Fibroblast of mammary gland (primary cell): ENCODE data around the gene VENTX.

Experiments
- DNase-seq: peaks from one replicate; pipeline ENCODE4 v3.0.0-alpha.2; 2010; ENCODE audit warnings: low read depth
- H3K4me3 ChIP-seq: 2 replicates; pipeline ENCODE4 v1.5.1; 2011; ENCODE audit warnings: low read depth, mild to moderate bottlenecking, low read length, moderate library complexity; ENCODE audit not compliant: control insufficient read depth
- TF ChIP-seq, protein P1 (sequence below): conservative IDR thresholded peaks from 2 replicates; pipeline ENCODE4 v1.5.1; 2011; ENCODE audit warnings: low read depth, low read length, inconsistent platforms; ENCODE audit not compliant: control insufficient read depth, insufficient read depth

Gene VENTX, protein sequence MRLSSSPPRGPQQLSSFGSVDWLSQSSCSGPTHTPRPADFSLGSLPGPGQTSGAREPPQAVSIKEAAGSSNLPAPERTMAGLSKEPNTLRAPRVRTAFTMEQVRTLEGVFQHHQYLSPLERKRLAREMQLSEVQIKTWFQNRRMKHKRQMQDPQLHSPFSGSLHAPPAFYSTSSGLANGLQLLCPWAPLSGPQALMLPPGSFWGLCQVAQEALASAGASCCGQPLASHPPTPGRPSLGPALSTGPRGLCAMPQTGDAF

DNA sequence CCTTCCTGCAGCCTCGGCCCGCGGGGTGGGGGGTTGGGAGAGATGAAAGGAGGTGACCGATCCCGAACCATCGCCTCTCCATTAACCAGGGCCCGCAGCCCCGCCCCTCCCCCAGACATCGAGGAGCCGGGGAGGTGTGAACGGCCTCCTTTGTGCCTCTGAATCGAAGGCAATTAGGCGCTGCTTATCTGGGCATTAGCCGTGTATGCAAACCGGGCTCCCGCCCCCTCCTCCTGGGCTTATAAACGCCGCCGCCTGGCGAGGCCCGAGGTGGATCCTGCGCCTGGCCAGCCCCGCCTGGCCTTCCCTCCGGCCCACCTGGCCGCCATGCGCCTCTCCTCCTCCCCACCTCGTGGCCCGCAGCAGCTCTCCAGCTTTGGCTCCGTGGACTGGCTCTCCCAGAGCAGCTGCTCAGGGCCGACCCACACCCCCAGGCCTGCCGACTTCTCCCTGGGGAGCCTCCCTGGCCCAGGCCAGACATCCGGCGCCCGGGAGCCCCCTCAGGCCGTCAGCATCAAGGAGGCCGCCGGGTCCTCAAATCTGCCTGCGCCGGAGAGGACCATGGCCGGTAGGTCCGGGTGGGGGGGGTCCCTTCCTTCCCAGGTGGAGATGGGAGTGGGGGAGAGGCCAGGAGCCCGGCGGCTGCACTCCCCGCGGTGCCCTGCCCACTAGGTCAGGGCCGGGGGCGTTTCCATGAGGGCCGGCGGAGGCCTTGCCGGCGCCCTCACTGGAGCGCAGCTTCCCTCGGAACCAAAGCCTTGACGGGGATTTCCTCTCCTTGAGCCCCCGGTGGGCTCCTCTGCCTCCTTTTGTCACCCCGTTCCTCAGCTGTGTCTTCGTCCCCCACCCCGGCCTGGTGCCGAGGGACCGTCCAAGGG is at the start of gene VENTX:
TSS of gene VENTX (plus strand) at position 268 of the 878 bp plus-strand sequence. CDS start at position 328, 60 bp downstream.
- no peak for DNase-seq
- TF ChIP-seq, protein P1, sequence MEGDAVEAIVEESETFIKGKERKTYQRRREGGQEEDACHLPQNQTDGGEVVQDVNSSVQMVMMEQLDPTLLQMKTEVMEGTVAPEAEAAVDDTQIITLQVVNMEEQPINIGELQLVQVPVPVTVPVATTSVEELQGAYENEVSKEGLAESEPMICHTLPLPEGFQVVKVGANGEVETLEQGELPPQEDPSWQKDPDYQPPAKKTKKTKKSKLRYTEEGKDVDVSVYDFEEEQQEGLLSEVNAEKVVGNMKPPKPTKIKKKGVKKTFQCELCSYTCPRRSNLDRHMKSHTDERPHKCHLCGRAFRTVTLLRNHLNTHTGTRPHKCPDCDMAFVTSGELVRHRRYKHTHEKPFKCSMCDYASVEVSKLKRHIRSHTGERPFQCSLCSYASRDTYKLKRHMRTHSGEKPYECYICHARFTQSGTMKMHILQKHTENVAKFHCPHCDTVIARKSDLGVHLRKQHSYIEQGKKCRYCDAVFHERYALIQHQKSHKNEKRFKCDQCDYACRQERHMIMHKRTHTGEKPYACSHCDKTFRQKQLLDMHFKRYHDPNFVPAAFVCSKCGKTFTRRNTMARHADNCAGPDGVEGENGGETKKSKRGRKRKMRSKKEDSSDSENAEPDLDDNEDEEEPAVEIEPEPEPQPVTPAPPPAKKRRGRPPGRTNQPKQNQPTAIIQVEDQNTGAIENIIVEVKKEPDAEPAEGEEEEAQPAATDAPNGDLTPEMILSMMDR: no peak
- H3K4me3 ChIP-seq: no peak within 1 kb of the TSS

DNA sequence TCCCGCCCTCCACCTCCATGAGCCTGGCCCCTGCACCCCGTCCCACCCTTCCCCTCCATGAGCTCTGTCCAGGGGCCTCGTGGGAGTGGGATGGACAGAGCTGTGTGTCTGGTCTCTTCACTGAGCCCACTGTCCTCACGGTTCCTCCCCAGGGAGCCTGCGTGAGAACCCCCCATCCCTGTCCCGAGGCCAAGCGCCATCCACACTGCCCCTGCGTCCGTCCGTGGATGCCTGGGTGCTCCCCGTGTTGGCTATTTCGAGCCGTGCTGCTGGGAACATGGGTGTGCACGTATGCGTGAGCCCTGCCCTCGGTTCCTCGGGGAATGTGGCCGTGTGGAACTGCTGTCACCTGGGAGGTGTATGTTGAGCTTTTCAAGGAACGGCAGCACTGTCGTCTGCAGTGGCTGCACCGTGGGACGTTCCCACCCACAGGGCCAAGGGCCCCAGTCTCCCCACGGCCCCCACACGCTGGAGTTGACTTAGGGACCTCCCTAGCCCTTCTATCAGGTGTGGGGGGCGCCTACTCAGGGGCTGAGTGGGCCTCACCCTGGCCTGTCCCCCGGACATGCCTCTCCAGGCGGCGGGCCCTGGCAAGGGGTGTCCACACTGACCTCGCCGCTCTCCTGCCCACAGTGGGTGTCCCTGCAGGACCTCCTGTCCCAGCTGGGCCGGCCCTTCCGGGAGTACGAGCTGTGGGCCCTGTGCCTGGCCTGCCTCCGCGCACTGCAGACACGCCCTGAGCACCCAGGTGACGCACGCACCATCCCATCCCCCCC is 49.6 kb upstream of the VENTX start:
- TF ChIP-seq, protein P1: no peak
- DNase-seq: no peak
- H3K4me3 ChIP-seq: no peak overlapping the region

DNA sequence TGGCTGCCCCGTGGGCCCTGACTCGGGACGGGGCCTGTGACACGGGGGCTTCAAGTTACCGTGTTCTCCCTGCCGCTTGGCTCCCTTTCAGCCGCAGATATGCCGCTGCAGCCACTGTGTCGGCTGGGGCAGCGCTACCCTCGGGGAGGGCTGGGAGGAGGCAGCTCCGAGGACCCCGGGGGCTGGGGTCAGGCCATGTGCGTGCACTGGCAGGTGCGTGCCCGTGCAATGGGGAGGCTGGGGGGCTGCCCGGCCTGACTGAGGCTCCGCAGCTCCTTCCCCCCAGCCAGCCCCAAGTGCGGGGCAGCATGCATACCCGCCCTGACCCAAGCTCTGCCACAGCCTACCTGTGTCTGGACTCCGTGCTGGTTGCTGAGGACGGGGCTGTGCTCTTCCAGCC is 48.4 kb upstream of the VENTX start:
- DNase-seq: no peak
- TF ChIP-seq, protein P1: no peak
- H3K4me3 ChIP-seq: no peak overlapping the region

DNA sequence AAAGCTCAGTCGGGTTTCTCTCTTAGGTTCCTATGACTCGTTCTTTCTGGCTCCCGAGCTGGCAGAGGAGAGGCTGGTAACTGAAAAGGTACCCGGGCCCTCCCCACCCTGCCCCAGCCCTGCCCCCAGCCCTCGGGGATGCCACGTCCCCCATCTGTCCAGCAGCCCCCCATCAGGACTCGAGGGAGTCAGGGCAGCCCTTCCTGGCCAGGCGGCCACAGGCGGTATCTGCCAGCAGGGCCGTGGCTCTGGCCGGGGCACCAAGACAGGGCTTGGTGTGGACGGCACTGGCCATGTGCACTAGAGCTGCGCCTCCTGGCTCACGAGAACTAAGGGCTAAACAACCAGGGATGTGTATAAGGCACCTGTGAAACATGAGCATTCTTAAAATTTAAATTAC is 47.9 kb upstream of the VENTX start:
- H3K4me3 ChIP-seq: no peak overlapping the region
- TF ChIP-seq, protein P1: no peak
- DNase-seq: no peak

DNA sequence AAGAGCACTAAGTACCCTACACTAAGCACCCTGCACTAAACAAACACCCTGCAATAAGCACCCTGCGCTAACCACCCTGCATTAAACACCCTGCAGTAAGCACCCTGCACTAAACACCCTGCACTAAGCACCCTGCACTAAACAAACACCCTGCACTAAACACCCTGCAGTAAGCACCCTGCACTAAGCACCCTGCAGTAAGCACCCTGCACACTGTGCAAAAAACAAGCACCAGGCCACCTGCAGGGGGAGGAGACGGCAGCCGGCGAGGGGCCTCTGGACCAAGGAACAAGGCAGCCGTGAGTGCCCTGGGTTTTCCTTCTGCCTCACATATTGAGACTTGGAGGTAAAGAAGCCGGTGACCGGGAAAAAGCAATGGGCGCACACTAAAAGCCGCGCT is 47.4 kb upstream of the VENTX start:
- no peak for DNase-seq
- no peak overlapping the region for H3K4me3 ChIP-seq
- TF ChIP-seq, protein P1: no peak

DNA sequence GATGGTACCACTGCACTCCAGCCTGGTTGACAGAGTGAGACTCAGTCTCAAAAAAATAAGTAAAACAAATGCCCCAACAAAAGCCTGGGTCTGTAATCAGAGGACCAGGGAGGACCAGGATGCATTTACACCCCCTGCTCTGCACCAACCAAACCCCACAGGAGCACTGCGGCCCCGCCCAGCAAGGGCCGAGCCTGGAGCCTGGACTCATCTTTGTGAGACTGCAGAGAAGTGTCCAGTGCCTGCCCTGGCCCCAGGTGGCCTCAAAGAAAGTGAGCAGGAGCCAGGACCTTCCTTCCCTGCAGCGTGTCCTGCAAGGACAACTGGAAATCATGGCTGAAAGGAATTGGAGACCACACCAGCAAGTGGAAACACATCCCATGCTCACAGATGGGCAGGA is 46.0 kb upstream of the VENTX start:
- H3K4me3 ChIP-seq: no peak overlapping the region
- DNase-seq: no peak
- TF ChIP-seq, protein P1: no peak
